Endothelial cell of umbilical vein (primary cell): ENCODE results near the gene CEP295NL. TPM values are rescaled to one million over a fixed set of nuclear protein-coding genes. Genes with fewer than 3 reads are reported as not detected.

Experiments
- BruUV-seq: library from RNA; stranded (reverse); fragments of 400-500 nt; replicated peaks from 2 replicates; lab custom pipeline; 2021; lab: Mats Ljungman, UMichigan
- CTCF ChIA-PET: fragments of 300-600, 350-600 bp; sonication (Branson Sonifier 250); formaldehyde crosslinking; loops from one replicate; lab custom pipeline; 2021; ENCODE audit warnings: antibody characterized with exemption, inconsistent platforms; lab: Charles Lee
- POLR2A ChIA-PET: fragments of 300-600, 350-600 bp; sonication (Branson Sonifier 250); formaldehyde crosslinking; loops from one replicate; lab custom pipeline; 2021; ENCODE audit warnings: antibody characterized with exemption, inconsistent platforms; lab: Charles Lee
- DNase-seq: peaks from one replicate; pipeline ENCODE4 v3.0.0-alpha.2; 2011; ENCODE audit warnings: low read depth, low spot score
- FAIRE-seq: peaks from 2 replicates; lab custom pipeline; 2011; peaks lifted over from hg19 to GRCh38; lab: Jason Lieb, UNC
- H2AFZ ChIP-seq: 2 replicates; pipeline ENCODE4 v1.6.0; 2012; ENCODE audit warnings: low read depth, low read length, control low read depth, inconsistent platforms
- H3K27ac ChIP-seq: 2 replicates; pipeline ENCODE4 v1.5.1; 2011; ENCODE audit warnings: low read depth, mild to moderate bottlenecking, control low read depth, low read length, moderate library complexity; ENCODE audit not compliant: insufficient read depth
- H3K27me3 ChIP-seq, 2 experiments: 2 replicates each; pipeline versions ENCODE4 v1.6.0 to v1.6.1; 2011; ENCODE audit warnings: low read length in 2 of 2, mixed read lengths in 1 of 2; ENCODE audit not compliant: control insufficient read depth in 2 of 2, insufficient read depth in 2 of 2
- H3K36me3 ChIP-seq, 2 experiments: 2 replicates in 1 of 2; 3 replicates in 1 of 2; pipeline ENCODE4 v1.5.1; 2011; ENCODE audit warnings: low read length in 2 of 2, mild to moderate bottlenecking in 1 of 2, moderate library complexity in 1 of 2; ENCODE audit not compliant: control insufficient read depth in 2 of 2, insufficient read depth in 2 of 2; ENCODE audit errors: extremely low read depth in 1 of 2
- H3K4me1 ChIP-seq: 3 replicates; pipeline ENCODE4 v1.5.1; 2011; ENCODE audit warnings: mild to moderate bottlenecking, low read length; ENCODE audit not compliant: control insufficient read depth, insufficient read depth; ENCODE audit errors: extremely low read depth
- H3K4me2 ChIP-seq: 2 replicates; pipeline ENCODE4 v1.6.1; 2011; ENCODE audit warnings: low read length, control low read depth, mixed read lengths; ENCODE audit not compliant: insufficient read depth
- H3K4me3 ChIP-seq, 3 experiments: fragments of 200-600 bp in 1 of 3; sonication (generic), shearing (Covaris generic) in 1 of 3; replicated peaks in 1 of 3; 2 replicates each; pipeline ENCODE4 v1.5.1; 2011 to 2016; ENCODE audit warnings: control low read depth in 3 of 3, low read length in 3 of 3, mild to moderate bottlenecking in 2 of 3, inconsistent platforms in 1 of 3, low read depth in 1 of 3, moderate library complexity in 1 of 3; ENCODE audit not compliant: insufficient read depth in 1 of 3
- H3K79me2 ChIP-seq: 2 replicates; pipeline ENCODE4 v1.6.0; 2012; ENCODE audit warnings: low read length, inconsistent platforms; ENCODE audit not compliant: control insufficient read depth, insufficient read depth
- H3K9ac ChIP-seq: replicated peaks from 2 replicates; pipeline ENCODE3; 2011; ENCODE audit warnings: low read length, control low read depth; ENCODE audit not compliant: insufficient read depth; ENCODE audit errors: extremely low read depth
- H3K9me1 ChIP-seq: replicated peaks from 3 replicates; pipeline ENCODE4 v1.6.0; 2011; ENCODE audit warnings: mild to moderate bottlenecking, low read length; ENCODE audit not compliant: control insufficient read depth, insufficient read depth; ENCODE audit errors: extremely low read depth
- H3K9me3 ChIP-seq: replicated peaks from 2 replicates; pipeline ENCODE4 v1.5.1; 2012; ENCODE audit warnings: low read length, inconsistent platforms; ENCODE audit not compliant: control insufficient read depth, insufficient read depth
- H4K20me1 ChIP-seq: replicated peaks from 2 replicates; pipeline ENCODE3; 2011; ENCODE audit warnings: mild to moderate bottlenecking, low read length; ENCODE audit not compliant: control insufficient read depth, insufficient read depth; ENCODE audit errors: extremely low read depth
- CTCF ChIP-seq, 2 donors: IDR thresholded peaks; 1 replicate in 1 of 2; 2 replicates in 1 of 2; pipeline ENCODE4 v1.5.1; 2011; ENCODE audit warnings: low read length in 2 of 2, mild to moderate bottlenecking in 2 of 2, moderate library complexity in 2 of 2, control low read depth in 1 of 2, inconsistent platforms in 1 of 2, low read depth in 1 of 2; ENCODE audit not compliant: insufficient read depth in 1 of 2; ENCODE audit errors: extremely low read depth in 1 of 2
- FOS ChIP-seq: IDR thresholded peaks from 2 replicates; pipeline ENCODE4 v1.6.1; 2011; ENCODE audit warnings: mild to moderate bottlenecking, low read length, moderate library complexity, borderline replicate concordance; ENCODE audit not compliant: insufficient read depth
- POLR2A ChIP-seq: IDR thresholded peaks from 2 replicates; pipeline ENCODE4 v1.6.1; 2012; ENCODE audit warnings: low read depth, mild to moderate bottlenecking, control low read depth, low read length
- POLR2AphosphoS5 ChIP-seq: IDR thresholded peaks from 2 replicates; pipeline ENCODE4 v1.6.1; 2012; ENCODE audit warnings: low read depth, mild to moderate bottlenecking, control low read depth, low read length, moderate library complexity; ENCODE audit not compliant: insufficient read depth
- dilution Hi-C: fragments of 300-500 bp; cut with MboI; formaldehyde crosslinking; loops from one replicate; pipeline ENCODE4 v1.15.0; 2019; ENCODE audit warnings: low sequenced_read_pairs; ENCODE audit not compliant: extremely low pct_ligation_motif_present
- intact Hi-C: fragments of 100-400 bp; cut with micrococcal nuclease; formaldehyde crosslinking; loops from one replicate; pipeline ENCODE4 v1.10.0; 2022
- polyA plus RNA-seq, 4 experiments: library from polyadenylated mRNA; depleted of rRNA in 3 of 4; stranded (reverse) in 3 of 4; unstranded in 1 of 4; fragments of >200 nt; gene quantifications; 2 replicates each; pipeline versions ENCODE4 v1.2.1 to v1.2.3, GENCODE V29; 2011 to 2012; ENCODE audit warnings: missing spikeins in 1 of 4
- total RNA-seq: library from RNA; stranded (reverse); gene quantifications from 2 replicates; pipeline ENCODE4 v1.2.3, GENCODE V29; 2021

The CEP295NL gene
- total and polyA plus RNA-seq, 2 donors (not counting 3 experiments of a cell fraction or from before 2014, with no cell fraction given): 0.10 to 8.3 TPM

DNA sequence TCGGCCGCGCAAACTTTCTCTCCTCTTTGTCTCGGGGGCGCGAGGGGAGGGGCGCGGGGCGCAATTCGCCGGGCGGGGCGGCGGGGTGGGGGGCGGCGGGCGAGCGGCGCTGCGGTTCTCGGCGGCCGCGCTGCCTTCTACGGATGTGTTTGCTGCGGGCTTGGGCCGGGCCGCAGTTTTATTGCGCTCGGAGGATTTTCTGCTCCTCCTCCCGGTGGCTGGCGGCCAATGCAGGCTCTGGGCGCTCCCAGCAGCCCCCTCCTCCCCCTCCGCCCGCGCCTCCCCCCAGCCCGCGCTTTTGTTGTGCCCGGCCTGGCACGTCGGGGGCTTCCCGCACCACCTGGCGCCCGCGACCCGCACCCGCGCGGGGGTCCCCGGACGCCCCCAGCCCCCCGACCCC lies 22.2 kb upstream of the CEP295NL start, which contains the start of gene TIMP2:
TSS of gene TIMP2 (minus strand) at position 154 of the 400 bp plus-strand sequence. CDS start 299 bp downstream, outside the sequence.
- peak; percentile 81 for TF ChIP-seq POLR2AphosphoS5
- TF ChIP-seq FOS: no peak
- peak in 1 of 2 donors; percentile 20 for TF ChIP-seq CTCF (IDR thresholded peaks at IDR 0.05; ENCODE audit: extremely low read depth in 1 of 2, insufficient read depth in 1 of 2, low read depth in 1 of 2, low read length in 2 of 2)
- peak; percentile 83 for TF ChIP-seq POLR2A
- no peaks in the 10 kb centered on the region for H3K9me3 ChIP-seq
- dilution Hi-C loops (no loop called here), intact Hi-C loops (loop anchor here (1.0 to 2.0 kb wide), 4 partner anchors 9 to 62 kb away; no protein-coding TSS in a partner anchor)
- H3K27me3 ChIP-seq: no peaks in the 10 kb centered on the region
- H3K4me3 ChIP-seq: peak within 1 kb of the TSS; percentile 54 to 78 (median 59)
- peak within 1 kb of the TSS; percentile 64 for H3K27ac ChIP-seq
- peaks cover 43% of the 10 kb centered on the region for H3K79me2 ChIP-seq
- peak within 1 kb of the TSS; percentile 62 for H2AFZ ChIP-seq
- H3K4me2 ChIP-seq: peak within 1 kb of the TSS; percentile 59
- ChIA-PET CTCF (interaction anchor here (0.9 to 1.3 kb wide), 2 partner anchors 46 to 59 kb away, joined by 3 read pairs; no protein-coding TSS in a partner anchor), POLR2A (no interaction called here)
- peak; percentile 86 for DNase-seq
- peak; percentile 26 for FAIRE-seq
- H3K4me1 ChIP-seq: peaks cover 13% of the 10 kb centered on the region
- H4K20me1 ChIP-seq: peaks cover 5% of the 10 kb centered on the region
- H3K36me3 ChIP-seq: no peaks in the 10 kb centered on the region
- H3K9me1 ChIP-seq: no peaks in the 10 kb centered on the region
- no TSS peak for BruUV-seq
- H3K9ac ChIP-seq: peak within 1 kb of the TSS; percentile 59
